NCI-H2196 treated with DMSO at 0.1 percent for 48 hours (cell line): ENCODE measurements around the gene MRGPRD.

Source experiments
- DNase-seq: peaks from one replicate; lab custom pipeline; 2025; ENCODE audit not compliant: unreplicated experiment; lab: John Stamatoyannopoulos, UW

The MRGPRD gene

GRCh38 chr11:68933605-68934320 is 47.0 kb downstream of the MRGPRD start:
- DNase-seq: no peak

GRCh38 chr11:68932933-68933577 is 47.7 kb downstream of the MRGPRD start:
- no peak for DNase-seq

- no peak for DNase-seq
Measured at GRCh38 chr11:68932358-68932757, 48.4 kb downstream of the MRGPRD start.

GRCh38 chr11:68931911-68932310 is 48.9 kb downstream of the MRGPRD start:
- DNase-seq: no peak

GRCh38 chr11:68930991-68931855 is 49.6 kb downstream of the MRGPRD start:
- DNase-seq: no peak
